Measurements from ENCODE around the gene SRRM3. TPM values are rescaled to one million over a fixed set of nuclear protein-coding genes. Genes with fewer than 3 reads are reported as not detected.
A peak's percentile ranks its signal among the peaks of the same experiment; 100 is the strongest.

SRRM3 gene
- total and polyA plus RNA-seq, 9 of the 15 experiments (the other 6 are each of a cell fraction or from before 2014, with no cell fraction given), result 0.04 to 0.91 (median 0.46) TPM; not detected in 2

GRCh38 chr7:76220185-76221057 lies 18.7 kb downstream of the SRRM3 start (continued):
- no peak for TF ChIP-seq THRAP3 (IDR thresholded peaks at IDR 0.05; ENCODE audit: borderline replicate concordance)
- TF ChIP-seq KDM1A (IDR thresholded peaks at IDR 0.05), result no peak
- TF ChIP-seq LARP7 (IDR thresholded peaks at IDR 0.05), result no peak
- TF ChIP-seq TGIF2 (CRISPR knock-in tag; IDR thresholded peaks at IDR 0.05), result no peak
- TF ChIP-seq NCOA2 (IDR thresholded peaks at IDR 0.05; ENCODE audit: partially characterized antibody in 2 of 2), result no peak
- TF ChIP-seq MCM7 (IDR thresholded peaks at IDR 0.05), result no peak
- no peak for TF ChIP-seq PURB (CRISPR knock-in tag; IDR thresholded peaks at IDR 0.05; ENCODE audit: low read depth)
- TF ChIP-seq REST (IDR thresholded peaks at IDR 0.05; ENCODE audit: borderline replicate concordance), result peak; percentile 82
- no peak for TF ChIP-seq REST (CRISPR knock-in tag; IDR thresholded peaks at IDR 0.05; ENCODE audit: low read depth)
- TF ChIP-seq RBFOX2 (IDR thresholded peaks at IDR 0.05; ENCODE audit: low read depth, low read length), result no peak
- TF ChIP-seq NFXL1 (CRISPR knock-in tag; IDR thresholded peaks at IDR 0.05), result no peak
- TF ChIP-seq ZNF280B (CRISPR knock-in tag; IDR thresholded peaks at IDR 0.05), result no peak
- TF ChIP-seq BCL6 (CRISPR knock-in tag; IDR thresholded peaks at IDR 0.05), result no peak
- TF ChIP-seq ZNF79 (CRISPR knock-in tag; IDR thresholded peaks at IDR 0.05; ENCODE audit: low read depth), result no peak
- no peak for TF ChIP-seq FOXK2 (conservative IDR thresholded peaks at IDR 0.05 in 1 of 2, IDR thresholded peaks at IDR 0.05 in 1 of 2; ENCODE audit: low read depth in 2 of 2)
- no peak for TF ChIP-seq NFATC3 (IDR thresholded peaks at IDR 0.05)
- TF ChIP-seq POU5F1 (IDR thresholded peaks at IDR 0.05; ENCODE audit: borderline replicate concordance, low read depth, low read length, partially characterized antibody), result no peak
- TF ChIP-seq EHMT2 (IDR thresholded peaks at IDR 0.05), result no peak
- no peak for TF ChIP-seq ETV6 (IDR thresholded peaks at IDR 0.05; ENCODE audit: borderline replicate concordance in 1 of 2, low read depth in 2 of 2, low read length in 1 of 2)
- TF ChIP-seq ETV6 (CRISPR knock-in tag; IDR thresholded peaks at IDR 0.05; ENCODE audit: borderline replicate concordance), result no peak
- TF ChIP-seq SMC3 (conservative IDR thresholded peaks at IDR 0.05; ENCODE audit: insufficient read depth, low read depth, low read length), result peak; percentile 60

Measured in K562 (cell line).